ENCODE data around the gene PSMD8. TPM values are rescaled to one million over a fixed set of nuclear protein-coding genes. Genes with fewer than 3 reads are reported as not detected.
"Not testable (repeated sequence)": the region's sequence is repeated elsewhere in the genome, so short reads cannot be mapped to it uniquely, and the experiment has no call there.

PSMD8 gene
- total and polyA plus RNA-seq, 2 experiments from 2014 or later: 231 to 292 TPM

DNA sequence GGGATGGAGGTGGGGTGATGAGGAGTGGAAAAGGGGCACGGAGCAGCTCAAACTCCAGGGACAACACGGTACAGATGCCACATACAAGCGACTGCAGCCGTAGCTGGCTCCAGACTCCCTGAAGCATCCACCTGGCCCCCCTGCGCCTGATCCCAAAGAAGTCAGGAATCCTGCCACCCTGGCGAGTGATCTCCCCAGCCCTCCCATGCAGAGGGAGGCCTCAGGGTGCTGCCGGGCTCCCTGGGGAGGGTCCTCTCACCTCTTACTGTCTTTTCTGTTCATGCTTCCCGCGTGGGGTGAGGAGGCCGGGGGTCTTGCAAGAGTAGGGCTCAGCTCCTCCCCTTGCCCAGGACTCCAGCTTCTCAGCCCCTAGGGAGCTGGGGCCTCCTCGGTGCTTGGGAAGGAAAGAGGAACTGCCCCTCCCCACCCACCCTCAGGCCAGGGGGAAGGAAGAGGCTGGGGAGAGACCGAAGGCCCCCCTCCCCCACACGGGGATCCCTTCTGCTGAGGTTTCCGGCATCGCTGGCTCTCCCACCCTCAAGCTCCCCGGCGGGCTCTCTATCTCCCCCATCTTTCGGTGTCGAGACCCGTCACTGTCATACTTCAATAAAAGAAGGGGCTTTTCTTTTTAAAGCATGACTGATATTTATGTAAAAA, 51.6 kb downstream of the PSMD8 start, which contains the start of gene RASGRP4:
Gene RASGRP4 (minus strand): TSS at position 410 of the 657 bp plus-strand sequence. CDS start 128 bp downstream, at position 282.
- H3F3A ChIP-seq (ENCODE audit: insufficient read depth): no peaks in the 10 kb centered on the region
- no peak within 1 kb of the TSS for H3K27ac ChIP-seq
- no peak within 1 kb of the TSS for H3K4me3 ChIP-seq
- no peaks in the 10 kb centered on the region for H3K79me2 ChIP-seq (ENCODE audit: insufficient read depth)
- H2AFZ ChIP-seq: no peak within 1 kb of the TSS
- H3K4me2 ChIP-seq (ENCODE audit: unreplicated experiment): no peak within 1 kb of the TSS
- no peaks in the 10 kb centered on the region for H3K4me1 ChIP-seq (ENCODE audit: insufficient read depth)
- TF ChIP-seq EZH2phosphoT487 (IDR thresholded peaks at IDR 0.05; ENCODE audit: insufficient read depth, low read depth) (no peak), EZH2 (IDR thresholded peaks at IDR 0.05; ENCODE audit: insufficient read depth, poor library complexity, severe bottlenecking) (no peak)
- H3K9me2 ChIP-seq (ENCODE audit: insufficient read depth): no peaks in the 10 kb centered on the region
- H3K9ac ChIP-seq: no peak within 1 kb of the TSS
- H4K20me1 ChIP-seq (ENCODE audit: insufficient read depth): no peaks in the 10 kb centered on the region
- DNase-seq: no peak
- in situ Hi-C loops (cut with MboI): no loop called here
- H3K9me3 ChIP-seq (ENCODE audit: low read depth): no peaks in the 10 kb centered on the region
- H3K36me3 ChIP-seq (ENCODE audit: low read depth): no peaks in the 10 kb centered on the region
- WGBS, 2 experiments (ENCODE audit: low coverage in 1 of 2, low lambda C conversion rate in 2 of 2, missing lambda C conversion rate in 2 of 2): 15 to 19% methylated on average over 18 to 20 of the region's 20 CpGs
- peaks cover 35% of the 10 kb centered on the region for H3K27me3 ChIP-seq (replicated peaks; ENCODE audit: insufficient read depth)

DNA sequence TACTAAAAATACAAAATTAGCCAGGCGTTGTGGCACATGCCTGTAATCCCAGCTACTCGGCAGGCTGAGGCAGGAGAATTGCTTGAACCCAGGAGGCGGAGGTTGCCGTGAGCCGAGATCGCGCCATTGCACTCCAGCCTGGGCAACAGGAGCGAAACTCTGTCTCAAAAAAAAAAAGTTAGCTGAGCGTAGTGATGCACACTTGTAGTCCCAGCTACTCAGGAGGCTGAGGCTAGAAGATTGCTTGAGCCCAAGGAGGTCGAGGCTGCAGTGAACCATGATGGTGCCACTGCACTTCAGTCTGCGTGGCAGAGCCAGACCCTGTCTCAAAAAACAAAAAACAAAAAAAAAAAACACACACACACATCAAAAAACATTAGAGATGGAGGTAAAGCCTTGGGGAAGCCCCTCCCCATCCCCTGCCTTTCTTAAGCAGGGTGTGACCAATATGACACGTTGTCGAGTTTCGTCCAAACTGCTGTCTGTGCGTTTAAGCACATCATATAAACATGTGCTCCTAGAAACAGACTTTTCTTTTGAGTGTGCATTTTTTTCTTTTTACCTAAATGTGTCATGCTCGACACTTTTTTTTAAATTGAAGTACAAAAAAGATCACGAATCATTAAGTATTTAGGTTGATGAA, 52.8 kb downstream of the PSMD8 start:
- H2AFZ ChIP-seq; DNase-seq; H3K9me3 ChIP-seq (ENCODE audit: low read depth); H3K4me3 ChIP-seq; H3K9me2 ChIP-seq (ENCODE audit: insufficient read depth); H3K9ac ChIP-seq; H3K36me3 ChIP-seq (ENCODE audit: low read depth); H3K79me2 ChIP-seq (ENCODE audit: insufficient read depth); H3K4me2 ChIP-seq (ENCODE audit: unreplicated experiment); H3K4me1 ChIP-seq (ENCODE audit: insufficient read depth); H3K27ac ChIP-seq; H3F3A ChIP-seq (ENCODE audit: insufficient read depth); H4K20me1 ChIP-seq (ENCODE audit: insufficient read depth); in situ Hi-C loops (cut with MboI): not testable (repeated sequence)
- 39 to 59% methylated on average over 12 to 17 of the region's 17 CpGs for WGBS, 2 experiments (ENCODE audit: low coverage in 1 of 2, low lambda C conversion rate in 2 of 2, missing lambda C conversion rate in 2 of 2)
- peaks cover 41% of the 10 kb centered on the region for H3K27me3 ChIP-seq (replicated peaks; ENCODE audit: insufficient read depth)

DNA sequence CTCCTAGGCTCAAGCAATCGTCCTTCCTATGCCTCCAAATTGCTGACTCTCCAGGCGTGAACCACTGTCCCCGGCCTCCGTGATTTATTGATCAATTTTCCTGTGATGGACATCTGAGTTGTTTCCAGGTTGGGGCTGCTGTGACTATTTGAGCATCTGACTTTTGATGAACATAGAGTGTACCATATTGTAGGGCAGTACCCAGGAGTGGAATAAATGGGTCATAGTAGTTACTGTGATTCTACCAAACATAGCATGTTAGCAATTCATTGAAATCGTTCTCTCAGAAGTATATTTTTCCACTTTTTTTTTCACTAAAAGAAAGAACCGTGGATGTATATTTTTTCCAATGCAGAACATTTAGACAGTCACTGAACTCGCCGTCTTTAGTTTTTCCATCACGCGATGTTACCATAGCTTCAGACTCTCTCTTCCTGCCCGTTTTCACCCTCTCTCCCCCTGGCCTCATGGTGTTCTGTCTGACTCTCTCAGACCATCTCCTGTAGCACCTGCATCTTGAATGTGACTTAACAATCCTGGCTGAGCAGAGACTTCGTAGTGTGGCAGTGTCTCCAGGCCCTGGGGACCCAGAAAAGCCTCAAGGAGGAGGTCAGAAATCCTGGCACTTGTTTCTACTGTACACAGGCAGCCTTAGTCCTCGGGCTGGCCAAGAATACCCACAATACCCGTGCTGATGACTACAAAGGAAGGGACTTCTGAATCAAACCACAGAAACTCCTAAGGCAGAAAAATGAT, 54.9 kb downstream of the PSMD8 start:
- no peaks in the 10 kb centered on the region for H4K20me1 ChIP-seq (ENCODE audit: insufficient read depth)
- DNase-seq: no peak
- 40 to 49% methylated on average over 14 of the region's 14 CpGs for WGBS, 2 experiments (ENCODE audit: low coverage in 1 of 2, low lambda C conversion rate in 2 of 2, missing lambda C conversion rate in 2 of 2)
- no peaks in the 10 kb centered on the region for H3K79me2 ChIP-seq (ENCODE audit: insufficient read depth)
- peaks cover 47% of the 10 kb centered on the region for H3K27me3 ChIP-seq (replicated peaks; ENCODE audit: insufficient read depth)
- no peaks in the 10 kb centered on the region for H3K36me3 ChIP-seq (ENCODE audit: low read depth)
- in situ Hi-C loops (cut with MboI): no loop called here
- no peaks in the 10 kb centered on the region for H3F3A ChIP-seq (ENCODE audit: insufficient read depth)
- H3K9me3 ChIP-seq (ENCODE audit: low read depth): no peaks in the 10 kb centered on the region
- TF ChIP-seq EZH2 (IDR thresholded peaks at IDR 0.05; ENCODE audit: insufficient read depth, poor library complexity, severe bottlenecking): no peak
- no peak for TF ChIP-seq EZH2phosphoT487 (IDR thresholded peaks at IDR 0.05; ENCODE audit: insufficient read depth, low read depth)
- H3K27ac ChIP-seq: no peak overlapping the region
- no peak overlapping the region for H3K9ac ChIP-seq
- no peaks in the 10 kb centered on the region for H3K4me1 ChIP-seq (ENCODE audit: insufficient read depth)
- no peak overlapping the region for H2AFZ ChIP-seq
- H3K9me2 ChIP-seq (ENCODE audit: insufficient read depth): no peaks in the 10 kb centered on the region
- no peak overlapping the region for H3K4me2 ChIP-seq (ENCODE audit: unreplicated experiment)
- no peak overlapping the region for H3K4me3 ChIP-seq

DNA sequence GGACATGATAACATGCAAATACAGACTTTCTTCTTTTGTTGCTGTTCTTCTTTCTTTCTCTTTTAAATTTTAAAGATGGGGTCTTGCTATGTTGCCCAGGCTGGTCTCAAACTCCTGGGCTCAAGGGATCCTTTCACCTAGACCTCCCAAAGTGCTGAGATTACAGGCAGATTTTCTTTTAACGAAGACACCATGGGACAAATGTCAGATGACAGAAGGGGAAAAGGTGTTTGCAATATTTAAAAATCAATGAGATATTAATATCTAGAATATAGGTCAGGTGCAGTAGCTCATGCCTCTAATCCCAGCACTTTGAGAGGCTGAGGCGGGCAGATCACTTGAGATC, 55.4 kb downstream of the PSMD8 start:
- Histone ChIP-seq H3K4me3 (no peak overlapping the region), H2AFZ (no peak overlapping the region), H3K4me2 (ENCODE audit: unreplicated experiment) (no peak overlapping the region), H3F3A (ENCODE audit: insufficient read depth) (no peaks in the 10 kb centered on the region), H3K9me2 (ENCODE audit: insufficient read depth) (no peaks in the 10 kb centered on the region), H3K27ac (no peak overlapping the region), H3K9ac (no peak overlapping the region), H3K27me3 (replicated peaks; ENCODE audit: insufficient read depth) (peaks cover 47% of the 10 kb centered on the region), H3K9me3 (ENCODE audit: low read depth) (no peaks in the 10 kb centered on the region), H3K4me1 (ENCODE audit: insufficient read depth) (no peaks in the 10 kb centered on the region), H4K20me1 (ENCODE audit: insufficient read depth) (no peaks in the 10 kb centered on the region), H3K79me2 (ENCODE audit: insufficient read depth) (no peaks in the 10 kb centered on the region), H3K36me3 (ENCODE audit: low read depth) (no peaks in the 10 kb centered on the region)
- WGBS, 2 experiments (ENCODE audit: low coverage in 1 of 2, low lambda C conversion rate in 2 of 2, missing lambda C conversion rate in 2 of 2): 76 to 88% methylated on average over 2 of the region's 2 CpGs
- TF ChIP-seq EZH2 (IDR thresholded peaks at IDR 0.05; ENCODE audit: insufficient read depth, poor library complexity, severe bottlenecking): no peak
- TF ChIP-seq EZH2phosphoT487 (IDR thresholded peaks at IDR 0.05; ENCODE audit: insufficient read depth, low read depth): no peak
- DNase-seq: no peak
- in situ Hi-C loops (cut with MboI): no loop called here
